Measurements from ENCODE around the gene C17orf114.

The C17orf114 gene

GRCh38 chr17:4845118-4845517, 43.0 kb upstream of the C17orf114 start:
- TF ChIP-seq CTCF (IDR thresholded peaks at IDR 0.05), result no peak
- no peak for TF ChIP-seq POLR2A (IDR thresholded peaks at IDR 0.05)
- intact Hi-C loops (cut with DNase I; ENCODE audit: low total_unique reads), result no loop called here

GRCh38 chr17:4843321-4844000, 41.3 kb upstream of the C17orf114 start:
- no peak overlapping the region for H3K4me3 ChIP-seq (ENCODE audit: low read depth, poor library complexity, severe bottlenecking)
- no peak for DNase-seq (ENCODE audit: low spot score in 2 of 2)
- intact Hi-C loops (cut with DNase I; ENCODE audit: low total_unique reads), result no loop called here
- 60 to 81% methylated on average over 9 of the region's 9 CpGs for WGBS, 2 donors
- no peak for TF ChIP-seq POLR2A (IDR thresholded peaks at IDR 0.05)
- no peak for TF ChIP-seq CTCF (IDR thresholded peaks at IDR 0.05)

More at GRCh38 chr17:4845118-4845517, 43.0 kb upstream of the C17orf114 start:
- H3K4me3 ChIP-seq (ENCODE audit: low read depth, poor library complexity, severe bottlenecking), result no peak overlapping the region
- 78 to 83% methylated on average over 5 of the region's 5 CpGs for WGBS, 2 donors
- no peak for DNase-seq (ENCODE audit: low spot score in 2 of 2)

GRCh38 chr17:4842376-4842775, 40.2 kb upstream of the C17orf114 start:
- no peak overlapping the region for H3K4me3 ChIP-seq (ENCODE audit: low read depth, poor library complexity, severe bottlenecking)
- no peak for DNase-seq (ENCODE audit: low spot score in 2 of 2)
- intact Hi-C loops (cut with DNase I; ENCODE audit: low total_unique reads), result no loop called here
- TF ChIP-seq POLR2A (IDR thresholded peaks at IDR 0.05) (no peak), CTCF (IDR thresholded peaks at IDR 0.05) (no peak)
- WGBS, 2 donors, result 92 to 99% methylated on average over 3 of the region's 3 CpGs

GRCh38 chr17:4840893-4841242, 38.7 kb upstream of the C17orf114 start:
- TF ChIP-seq CTCF (IDR thresholded peaks at IDR 0.05), result no peak
- TF ChIP-seq POLR2A (IDR thresholded peaks at IDR 0.05), result no peak
- DNase-seq (ENCODE audit: low spot score in 2 of 2), result no peak
- intact Hi-C loops (cut with DNase I; ENCODE audit: low total_unique reads), result no loop called here
- 79 to 89% methylated on average over 10 of the region's 10 CpGs for WGBS, 2 donors
- no peak overlapping the region for H3K4me3 ChIP-seq (ENCODE audit: low read depth, poor library complexity, severe bottlenecking)

GRCh38 chr17:4839965-4840892, 38.1 kb upstream of the C17orf114 start:
- H3K4me3 ChIP-seq (ENCODE audit: low read depth, poor library complexity, severe bottlenecking), result no peak overlapping the region
- TF ChIP-seq POLR2A (IDR thresholded peaks at IDR 0.05), result no peak
- TF ChIP-seq CTCF (IDR thresholded peaks at IDR 0.05), result no peak
- intact Hi-C loops (cut with DNase I; ENCODE audit: low total_unique reads), result no loop called here
- WGBS, 2 donors, result 61 to 65% methylated on average over 8 of the region's 8 CpGs
- DNase-seq (ENCODE audit: low spot score in 2 of 2), result no peak
